HG03354 (cell line): ENCODE measurements around the gene FHIT.

Experiments used
- ATAC-seq: cut with Tn5 transposase; IDR thresholded peaks from one replicate; pipeline ENCODE4 v1.9.1; 2021; ENCODE audit warnings: mild to moderate bottlenecking; ENCODE audit not compliant: unreplicated experiment, poor library complexity, severe bottlenecking

Gene FHIT

GRCh38 chr3:59746585-59746984 is 1504.7 kb downstream of the FHIT start:
- no peak for ATAC-seq

- ATAC-seq: no peak
These were observed 1514.0 kb downstream of the FHIT start for GRCh38 chr3:59737241-59737640.

GRCh38 chr3:59734061-59734460 is 1517.2 kb downstream of the FHIT start:
- no peak for ATAC-seq

- no peak for ATAC-seq
These were observed 1518.0 kb downstream of the FHIT start for GRCh38 chr3:59733041-59733809.

GRCh38 chr3:59731943-59732342 is 1519.3 kb downstream of the FHIT start:
- ATAC-seq: no peak

- no peak for ATAC-seq
These were observed 1520.7 kb downstream of the FHIT start for GRCh38 chr3:59730591-59730990.

GRCh38 chr3:59728587-59728908 is 1522.7 kb downstream of the FHIT start:
- no peak for ATAC-seq

GRCh38 chr3:59727902-59728586 is 1523.2 kb downstream of the FHIT start:
- no peak for ATAC-seq

GRCh38 chr3:59726279-59726678 is 1525.0 kb downstream of the FHIT start:
- ATAC-seq: no peak

- no peak for ATAC-seq
These were observed 1533.5 kb downstream of the FHIT start for GRCh38 chr3:59717679-59718205.

- ATAC-seq: no peak
These were observed 1537.2 kb downstream of the FHIT start for GRCh38 chr3:59714066-59714465.

GRCh38 chr3:59710554-59710953 is 1540.7 kb downstream of the FHIT start:
- no peak for ATAC-seq

- ATAC-seq: no peak
These were observed 1541.3 kb downstream of the FHIT start for GRCh38 chr3:59709702-59710553.

GRCh38 chr3:59708202-59708601 is 1543.0 kb downstream of the FHIT start:
- ATAC-seq: no peak

GRCh38 chr3:59704292-59704691 is 1547.0 kb downstream of the FHIT start:
- ATAC-seq: no peak

GRCh38 chr3:59699648-59700320 is 1551.5 kb downstream of the FHIT start:
- ATAC-seq: no peak
